Colonic mucosa (tissue), 4 donors: Measurements from ENCODE around the gene BTN1A1. TPM values are rescaled to one million over a fixed set of nuclear protein-coding genes. Genes with fewer than 3 reads are reported as not detected.

Source experiments
- DNase-seq: peaks from one replicate; pipeline ENCODE4 v3.0.0-alpha.2; 2020
- H3K27ac ChIP-seq: fragments of 200-600 bp; one replicate; pipeline ENCODE4 v1.8.0; 2021
- H3K27me3 ChIP-seq: fragments of 200-600 bp; one replicate; pipeline ENCODE4 v1.8.0; 2021
- H3K36me3 ChIP-seq: fragments of 200-600 bp; one replicate; pipeline ENCODE4 v1.8.0; 2021
- H3K4me1 ChIP-seq: fragments of 200-600 bp; one replicate; pipeline ENCODE4 v1.8.0; 2021; ENCODE audit warnings: mild to moderate bottlenecking
- H3K4me3 ChIP-seq: fragments of 200-600 bp; one replicate; pipeline ENCODE4 v1.8.0; 2021
- H3K9ac ChIP-seq, 2 donors: one replicate each; pipeline ENCODE4 v1.7.0; 2013; ENCODE audit warnings: control low read depth in 2 of 2, low read depth in 2 of 2, low read length in 2 of 2
- H3K9me3 ChIP-seq: fragments of 200-600 bp; one replicate; pipeline ENCODE4 v1.8.0; 2021
- intact Hi-C: fragments of 100-400 bp; cut with DNase I; formaldehyde crosslinking; loops from one replicate; pipeline ENCODE4 v1.14.1; 2022
- total RNA-seq, 2 donors: library from RNA; stranded (reverse); fragmentation: NEBNext Ultra II Directional in 1 of 2; extraction: Animal tissue kit (Norgen Biotek cat#: 25700) in 1 of 2; gene quantifications; one replicate each; pipeline ENCODE4 v1.2.1, GENCODE V29; 2021
- TF ChIP-seq, protein P1 (sequence below): fragments of 200-600 bp; IDR thresholded peaks from one replicate; pipeline ENCODE4 v1.8.0; 2022; ENCODE audit warnings: antibody characterized with exemption, mild to moderate bottlenecking
- donor health status: healthy.
- donor health status: DM: no; HTN: no; CAD: no.
- donor health status: DM: no; HTN: no; CAD: no.

Gene BTN1A1
- total RNA-seq, 2 donors from 2014 or later: not detected

DNA sequence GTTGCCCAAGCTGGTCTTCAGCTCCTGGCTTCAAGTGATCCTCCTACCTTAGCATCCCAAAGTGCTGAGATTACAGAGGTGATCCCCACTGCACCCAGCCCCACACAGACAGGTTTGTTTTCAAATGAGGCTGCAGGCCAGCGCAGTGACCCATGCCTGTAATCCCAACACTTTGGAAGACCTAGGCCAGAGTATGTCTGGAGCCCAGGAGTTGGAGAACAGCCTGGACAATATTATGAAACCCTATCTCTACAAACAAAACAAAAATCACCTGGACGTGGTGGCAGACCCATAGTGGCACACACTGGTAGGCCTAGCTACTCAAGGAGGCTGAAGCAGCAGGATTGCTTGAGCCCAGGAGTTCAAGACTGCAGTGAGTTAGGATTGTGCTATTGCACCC lies 30.1 kb downstream of the BTN1A1 start:
- no peaks in the 10 kb centered on the region for H3K36me3 ChIP-seq
- H3K9me3 ChIP-seq: no peaks in the 10 kb centered on the region
- no peak for DNase-seq
- intact Hi-C loops: no loop called here
- H3K27ac ChIP-seq: no peak overlapping the region
- H3K9ac ChIP-seq: no peak overlapping the region
- TF ChIP-seq, protein P1, sequence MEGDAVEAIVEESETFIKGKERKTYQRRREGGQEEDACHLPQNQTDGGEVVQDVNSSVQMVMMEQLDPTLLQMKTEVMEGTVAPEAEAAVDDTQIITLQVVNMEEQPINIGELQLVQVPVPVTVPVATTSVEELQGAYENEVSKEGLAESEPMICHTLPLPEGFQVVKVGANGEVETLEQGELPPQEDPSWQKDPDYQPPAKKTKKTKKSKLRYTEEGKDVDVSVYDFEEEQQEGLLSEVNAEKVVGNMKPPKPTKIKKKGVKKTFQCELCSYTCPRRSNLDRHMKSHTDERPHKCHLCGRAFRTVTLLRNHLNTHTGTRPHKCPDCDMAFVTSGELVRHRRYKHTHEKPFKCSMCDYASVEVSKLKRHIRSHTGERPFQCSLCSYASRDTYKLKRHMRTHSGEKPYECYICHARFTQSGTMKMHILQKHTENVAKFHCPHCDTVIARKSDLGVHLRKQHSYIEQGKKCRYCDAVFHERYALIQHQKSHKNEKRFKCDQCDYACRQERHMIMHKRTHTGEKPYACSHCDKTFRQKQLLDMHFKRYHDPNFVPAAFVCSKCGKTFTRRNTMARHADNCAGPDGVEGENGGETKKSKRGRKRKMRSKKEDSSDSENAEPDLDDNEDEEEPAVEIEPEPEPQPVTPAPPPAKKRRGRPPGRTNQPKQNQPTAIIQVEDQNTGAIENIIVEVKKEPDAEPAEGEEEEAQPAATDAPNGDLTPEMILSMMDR: no peak
- no peak overlapping the region for H3K4me3 ChIP-seq
- no peaks in the 10 kb centered on the region for H3K27me3 ChIP-seq
- no peaks in the 10 kb centered on the region for H3K4me1 ChIP-seq

DNA sequence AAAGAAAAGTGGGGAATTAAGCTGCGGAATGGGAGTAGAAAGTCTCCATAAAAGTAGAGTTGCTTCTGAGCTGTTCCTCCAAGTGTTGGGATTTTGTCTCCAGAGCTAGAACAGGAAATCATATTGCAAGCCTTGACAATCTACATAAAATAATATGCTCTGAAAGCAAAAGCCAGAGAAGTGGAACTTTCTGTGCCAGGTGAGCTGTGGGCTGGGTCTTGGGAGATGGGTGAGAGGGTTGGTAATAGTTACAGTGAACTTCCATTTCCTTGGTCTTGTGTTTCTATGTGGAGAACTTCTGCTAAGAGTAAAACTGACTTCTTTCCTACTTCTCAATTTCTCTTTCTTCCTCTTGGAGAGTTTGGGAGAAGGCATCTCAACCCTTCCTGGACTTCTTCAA lies 31.8 kb downstream of the BTN1A1 start:
- Histone ChIP-seq H3K9me3 (no peaks in the 10 kb centered on the region), H3K9ac (no peak overlapping the region), H3K27me3 (no peaks in the 10 kb centered on the region), H3K4me1 (peaks cover 2% of the 10 kb centered on the region), H3K36me3 (no peaks in the 10 kb centered on the region), H3K4me3 (no peak overlapping the region), H3K27ac (no peak overlapping the region)
- DNase-seq: no peak
- TF ChIP-seq, protein P1: no peak
- intact Hi-C loops: no loop called here

DNA sequence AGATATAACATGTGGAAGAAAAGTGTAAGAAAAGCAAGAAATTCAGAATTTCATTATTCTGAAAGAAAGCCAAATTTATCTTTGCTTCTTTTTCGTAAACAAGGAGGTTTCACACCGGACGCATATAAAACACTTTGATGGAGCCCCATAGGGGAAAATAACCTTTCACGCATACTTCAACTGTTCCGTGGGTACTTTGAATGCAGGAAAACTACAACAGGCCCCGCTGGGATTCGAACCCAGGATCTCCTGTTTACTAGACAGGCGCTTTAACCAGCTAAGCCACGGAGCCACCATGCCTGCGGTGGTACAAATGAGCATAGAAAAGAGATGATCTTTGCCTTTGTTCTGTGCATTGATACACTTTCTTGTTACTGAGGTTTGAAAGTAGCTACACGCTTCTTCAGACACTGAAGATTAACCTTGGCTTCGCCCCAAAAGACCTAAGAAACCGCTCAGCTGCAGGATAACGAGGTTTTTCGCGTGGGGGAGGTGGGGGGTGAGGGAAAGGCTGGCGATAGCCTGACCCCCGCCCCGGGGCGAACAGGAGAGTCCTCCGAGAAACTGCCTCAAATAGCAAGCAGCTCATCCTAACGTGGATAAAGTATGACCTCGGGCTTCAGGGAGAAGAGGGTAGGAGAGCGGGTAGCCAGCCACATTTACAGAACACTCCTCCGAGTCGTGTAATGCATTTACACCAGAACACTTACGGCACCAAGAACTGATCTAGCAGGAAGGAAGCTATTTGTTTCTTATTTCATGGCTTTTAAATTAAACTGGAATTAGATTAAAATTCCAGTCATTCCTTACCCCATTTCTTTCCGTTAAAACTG lies 32.8 kb downstream of the BTN1A1 start:
- DNase-seq: peak; percentile 95
- H3K9me3 ChIP-seq: no peaks in the 10 kb centered on the region
- intact Hi-C loops: no loop called here
- H3K4me1 ChIP-seq: peaks cover 4% of the 10 kb centered on the region
- peak overlapping the region; percentile 20 to 66 for H3K9ac ChIP-seq
- no peaks in the 10 kb centered on the region for H3K27me3 ChIP-seq
- peak overlapping the region; percentile 53 for H3K4me3 ChIP-seq
- H3K36me3 ChIP-seq: no peaks in the 10 kb centered on the region
- H3K27ac ChIP-seq: peak overlapping the region; percentile 53
- TF ChIP-seq, protein P1: no peak

DNA sequence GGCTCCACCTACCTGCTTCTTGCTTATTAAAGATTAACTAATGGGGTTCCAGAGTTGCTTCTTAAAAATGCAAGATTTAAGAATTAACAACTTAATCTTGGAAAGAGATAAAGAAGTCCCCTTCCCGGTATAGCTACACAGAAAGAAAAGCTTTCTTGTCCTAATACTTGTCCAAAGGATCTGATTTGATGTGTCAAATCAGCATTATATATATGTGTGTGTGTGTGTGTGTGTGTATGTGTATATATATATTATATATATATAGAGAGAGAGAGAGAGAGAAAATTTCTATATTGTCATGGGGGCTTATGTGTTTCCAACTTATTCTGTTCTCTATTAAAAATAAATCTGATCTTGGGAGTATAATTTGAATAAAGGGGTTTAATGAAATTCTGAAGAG lies 33.4 kb downstream of the BTN1A1 start:
- H3K27me3 ChIP-seq: no peaks in the 10 kb centered on the region
- TF ChIP-seq, protein P1: no peak
- peaks cover 4% of the 10 kb centered on the region for H3K4me1 ChIP-seq
- H3K9me3 ChIP-seq: no peaks in the 10 kb centered on the region
- H3K36me3 ChIP-seq: no peaks in the 10 kb centered on the region
- intact Hi-C loops: no loop called here
- H3K4me3 ChIP-seq: peak overlapping the region; percentile 53
- peak overlapping the region; percentile 53 for H3K27ac ChIP-seq
- no peak for DNase-seq
- peak overlapping the region in 1 of 2 donors; percentile 66 for H3K9ac ChIP-seq

DNA sequence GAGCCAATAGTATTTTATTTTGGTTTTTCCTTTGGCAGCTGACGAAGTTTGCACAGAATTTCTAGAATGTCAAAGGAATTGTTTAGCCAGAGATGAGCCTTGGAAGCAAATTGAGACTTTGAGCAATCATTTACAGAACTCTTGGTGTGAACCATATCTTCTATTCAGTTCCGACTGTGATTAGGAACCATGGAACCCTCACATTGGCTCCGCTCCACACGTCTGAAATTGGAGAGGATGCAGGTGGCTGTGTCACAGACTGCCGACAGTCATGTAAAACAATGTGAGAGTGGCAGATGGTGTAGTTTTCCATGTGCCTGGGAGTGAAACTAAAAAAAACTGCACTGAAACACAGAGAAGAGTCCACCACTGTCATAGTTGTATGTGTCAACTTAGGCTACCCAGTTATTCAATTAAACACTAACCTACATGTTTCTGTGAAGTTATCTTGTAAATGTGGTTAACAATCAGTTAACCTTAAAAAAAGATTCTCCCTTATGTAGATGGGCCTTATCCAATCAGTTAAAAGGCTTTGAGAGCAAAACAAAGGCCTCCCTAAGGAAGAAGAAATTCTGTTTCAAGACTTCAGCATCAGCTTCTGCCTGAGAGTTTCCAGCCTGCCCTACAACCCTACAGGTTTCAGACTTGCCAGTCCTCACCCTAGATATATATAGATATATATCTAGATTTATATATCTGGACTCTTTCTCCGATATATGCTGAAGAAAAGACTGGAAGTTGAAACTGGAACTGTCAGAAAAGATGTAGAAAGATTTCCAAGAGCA lies 34.8 kb downstream of the BTN1A1 start:
- Histone ChIP-seq H3K27ac (no peak overlapping the region), H3K36me3 (no peaks in the 10 kb centered on the region)

More for the DNA sequence above, 34.8 kb downstream of the BTN1A1 start:
- intact Hi-C loops: no loop called here
- TF ChIP-seq, protein P1: no peak
- Histone ChIP-seq H3K27me3 (no peaks in the 10 kb centered on the region), H3K4me3 (no peak overlapping the region), H3K9ac (no peak overlapping the region), H3K4me1 (peaks cover 12% of the 10 kb centered on the region), H3K9me3 (no peaks in the 10 kb centered on the region)
- no peak for DNase-seq
